Measurements from ENCODE around the gene GPAT2.
A peak's percentile ranks its signal among the peaks of the same experiment; 100 is the strongest.
"Not testable (repeated sequence)": the region's sequence is repeated elsewhere in the genome, so short reads cannot be mapped to it uniquely, and the experiment has no call there.

The GPAT2 gene

GRCh38 chr2:96023701-96024100 lies 11.0 kb downstream of the GPAT2 start:
- DNase-seq (ENCODE audit: low read depth), result not testable (repeated sequence)

GRCh38 chr2:96022701-96023447 lies 11.8 kb downstream of the GPAT2 start:
- DNase-seq (ENCODE audit: low read depth), result peak; percentile 52

GRCh38 chr2:96022126-96022525 lies 12.6 kb downstream of the GPAT2 start:
- not testable (repeated sequence) for DNase-seq (ENCODE audit: low read depth)

- not testable (repeated sequence) for DNase-seq (ENCODE audit: low read depth)
Observed at GRCh38 chr2:96021142-96021541, 13.6 kb downstream of the GPAT2 start.

GRCh38 chr2:96019909-96020590 lies 14.7 kb downstream of the GPAT2 start:
- not testable (repeated sequence) for DNase-seq (ENCODE audit: low read depth)

- not testable (repeated sequence) for DNase-seq (ENCODE audit: low read depth)
Observed at GRCh38 chr2:96016321-96016720, 18.4 kb downstream of the GPAT2 start.

- not testable (repeated sequence) for DNase-seq (ENCODE audit: low read depth)
Observed at GRCh38 chr2:96012792-96013264, 21.9 kb downstream of the GPAT2 start.

- DNase-seq (ENCODE audit: low read depth), result not testable (repeated sequence)
Observed at GRCh38 chr2:96012086-96012791, 22.5 kb downstream of the GPAT2 start.

- not testable (repeated sequence) for DNase-seq (ENCODE audit: low read depth)
Observed at GRCh38 chr2:96011129-96011455, 23.6 kb downstream of the GPAT2 start.

GRCh38 chr2:96010320-96011128 lies 24.2 kb downstream of the GPAT2 start:
- DNase-seq (ENCODE audit: low read depth), result peak; percentile 94

GRCh38 chr2:96009833-96010232 lies 24.9 kb downstream of the GPAT2 start:
- DNase-seq (ENCODE audit: low read depth), result not testable (repeated sequence)

- not testable (repeated sequence) for DNase-seq (ENCODE audit: low read depth)
Observed at GRCh38 chr2:96008051-96008450, 26.7 kb downstream of the GPAT2 start.

- DNase-seq (ENCODE audit: low read depth), result not testable (repeated sequence)
Observed at GRCh38 chr2:96006248-96006647, 28.5 kb downstream of the GPAT2 start.

- DNase-seq (ENCODE audit: low read depth), result peak; percentile 14
Observed at GRCh38 chr2:95992520-95993272, 42.0 kb downstream of the GPAT2 start.

GRCh38 chr2:95992102-95992501 lies 42.6 kb downstream of the GPAT2 start:
- DNase-seq (ENCODE audit: low read depth), result peak; percentile 20

- peak; percentile 14 for DNase-seq (ENCODE audit: low read depth)
Observed at GRCh38 chr2:95991351-95992094, 43.2 kb downstream of the GPAT2 start, which contains the start of gene ANKRD36C. ANKRD36C (minus strand) TSS chr2:95991824; CDS start chr2:95991708, 116 bp downstream.

GRCh38 chr2:95990884-95991283 lies 43.8 kb downstream of the GPAT2 start:
- not testable (repeated sequence) for DNase-seq (ENCODE audit: low read depth)

All from stimulated activated CD8-positive, alpha-beta memory T cell treated with anti-CD3 and anti-CD28 coated beads, Interleukin-12 subunit alpha, Interleukin-12 subunit beta, amount 100 ng/mL, for 4 hours (primary cell).